Activated CD4-positive, alpha-beta T cell treated with anti-CD3 and anti-CD28 coated beads, Interleukin-2, amount 50 U/mL, for 4 hours (primary cell): ENCODE data around the gene PLXNA4.

Source experiments
- DNase-seq, 2 experiments: peaks; one replicate each; pipeline ENCODE4 v3.0.0-alpha.2; 2020

PLXNA4 gene

GRCh38 chr7:132226957-132227290 is 349.3 kb downstream of the PLXNA4 start:
- DNase-seq: no peak

GRCh38 chr7:132226046-132226956 is 350.0 kb downstream of the PLXNA4 start:
- no peak for DNase-seq

GRCh38 chr7:132225216-132226030 is 350.8 kb downstream of the PLXNA4 start:
- DNase-seq: no peak

GRCh38 chr7:132221356-132221755 is 354.9 kb downstream of the PLXNA4 start:
- DNase-seq: no peak

GRCh38 chr7:132220060-132220459 is 356.2 kb downstream of the PLXNA4 start:
- no peak for DNase-seq

- no peak for DNase-seq
Measured at GRCh38 chr7:132218876-132219275, 357.4 kb downstream of the PLXNA4 start.

GRCh38 chr7:132216847-132217525 is 359.3 kb downstream of the PLXNA4 start:
- no peak for DNase-seq

- no peak for DNase-seq
Measured at GRCh38 chr7:132214452-132214851, 361.8 kb downstream of the PLXNA4 start.

GRCh38 chr7:132213583-132213982 is 362.7 kb downstream of the PLXNA4 start:
- DNase-seq: no peak

GRCh38 chr7:132211971-132212370 is 364.3 kb downstream of the PLXNA4 start:
- DNase-seq: no peak

- DNase-seq: no peak
Measured at GRCh38 chr7:132210821-132211220, 365.4 kb downstream of the PLXNA4 start.

- no peak for DNase-seq
Measured at GRCh38 chr7:132207782-132208181, 368.5 kb downstream of the PLXNA4 start.

GRCh38 chr7:132207211-132207610 is 369.1 kb downstream of the PLXNA4 start:
- no peak for DNase-seq

- DNase-seq: no peak
Measured at GRCh38 chr7:132206594-132206993, 369.7 kb downstream of the PLXNA4 start.

- DNase-seq: no peak
Measured at GRCh38 chr7:132205509-132205908, 370.8 kb downstream of the PLXNA4 start.

GRCh38 chr7:132203021-132203420 is 373.2 kb downstream of the PLXNA4 start:
- DNase-seq: no peak

- DNase-seq: no peak
Measured at GRCh38 chr7:132202541-132202940, 373.7 kb downstream of the PLXNA4 start.

- no peak for DNase-seq
Measured at GRCh38 chr7:132200141-132200540, 376.1 kb downstream of the PLXNA4 start.

- DNase-seq: no peak
Measured at GRCh38 chr7:132199626-132200025, 376.6 kb downstream of the PLXNA4 start.

- no peak for DNase-seq
Measured at GRCh38 chr7:132197772-132198171, 378.5 kb downstream of the PLXNA4 start.

- DNase-seq: no peak
Measured at GRCh38 chr7:132193898-132194297, 382.4 kb downstream of the PLXNA4 start.

GRCh38 chr7:132192809-132193208 is 383.5 kb downstream of the PLXNA4 start:
- DNase-seq: no peak

GRCh38 chr7:132191418-132191817 is 384.9 kb downstream of the PLXNA4 start:
- no peak for DNase-seq
